Lower leg skin (tissue), 3 donors: ENCODE data around the gene ARNT2.

Source experiments
- CTCF ChIP-seq, 3 donors: fragments of 450-650 bp; IDR thresholded peaks; one replicate each; pipeline ENCODE4 v1.5.1; 2016; ENCODE audit warnings: antibody characterized with exemption in 3 of 3, mild to moderate bottlenecking in 3 of 3, moderate library complexity in 2 of 3
- POLR2A ChIP-seq, 2 donors: fragments of 450-650 bp; IDR thresholded peaks; one replicate each; pipeline ENCODE4 v1.6.1; 2016 to 2017; ENCODE audit warnings: antibody characterized with exemption in 2 of 2, mild to moderate bottlenecking in 1 of 2, moderate library complexity in 1 of 2

GRCh38 chr15:80440024-80440423, 35.8 kb downstream of the ARNT2 start:
- no peak for TF ChIP-seq POLR2A (IDR thresholded peaks at IDR 0.05)
- TF ChIP-seq CTCF (IDR thresholded peaks at IDR 0.05): no peak
